T-helper 2 cell treated with Interferon-gamma antibody and Interleukin-4, amounts not matched to agents 100 ng/mL and 5 ng/mL, for 36 hours (primary cell): ENCODE results near the gene PTGIR. TPM values are rescaled to one million over a fixed set of nuclear protein-coding genes. Genes with fewer than 3 reads are reported as not detected.

Source experiments
- intact Hi-C: fragments of 100-400 bp; cut with micrococcal nuclease; formaldehyde crosslinking; loops from one replicate; pipeline ENCODE4 v1.15.1; 2023
- total RNA-seq: library from RNA; stranded (reverse); gene quantifications from 2 replicates; pipeline ENCODE4 v1.2.3, GENCODE V29; 2022

PTGIR gene
- total RNA-seq, 1 donor from 2014 or later = 29.1 TPM

DNA sequence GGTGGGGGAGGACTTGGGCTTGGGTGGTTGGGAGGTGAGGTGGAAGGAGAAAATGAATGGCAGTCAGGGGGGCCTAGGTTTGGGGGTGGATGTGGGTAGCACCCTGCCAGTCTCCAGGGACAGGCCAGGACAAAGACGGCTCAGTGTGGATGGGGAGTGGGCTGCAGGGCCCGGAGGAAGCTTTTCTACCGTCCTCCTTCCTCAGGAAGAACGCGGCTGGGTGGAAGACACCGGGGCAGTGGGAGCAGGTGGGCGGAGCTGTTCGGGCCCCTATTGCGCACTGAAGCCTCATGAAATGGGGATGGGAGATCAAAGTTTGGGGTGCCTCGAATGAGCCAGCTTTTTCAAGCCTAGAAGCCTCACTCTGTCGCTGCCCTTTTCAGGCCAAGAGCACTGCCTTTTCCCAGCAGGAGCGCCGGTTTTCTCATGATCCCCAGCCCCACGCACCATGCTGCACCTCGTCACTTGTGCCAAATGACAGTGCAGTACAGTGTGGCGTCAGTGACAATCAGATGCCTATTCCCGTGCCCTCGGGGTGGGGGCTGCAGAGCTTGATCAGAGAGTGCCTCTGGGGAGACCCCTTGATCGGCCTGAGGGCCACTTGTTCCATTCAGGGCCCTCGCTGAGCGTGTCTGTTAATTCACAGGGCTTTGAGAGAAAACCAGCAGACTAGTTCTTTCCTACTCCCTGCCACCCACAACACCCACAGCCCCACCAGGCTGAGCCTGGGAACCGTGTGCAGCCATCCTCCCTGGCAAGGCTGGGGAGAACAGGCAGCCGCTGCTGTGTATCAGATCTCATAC lies 22.3 kb downstream of the PTGIR start:
- intact Hi-C loops = loop anchor here (5.0 kb wide), 1 partner anchor 75 kb away; no protein-coding TSS in a partner anchor

DNA sequence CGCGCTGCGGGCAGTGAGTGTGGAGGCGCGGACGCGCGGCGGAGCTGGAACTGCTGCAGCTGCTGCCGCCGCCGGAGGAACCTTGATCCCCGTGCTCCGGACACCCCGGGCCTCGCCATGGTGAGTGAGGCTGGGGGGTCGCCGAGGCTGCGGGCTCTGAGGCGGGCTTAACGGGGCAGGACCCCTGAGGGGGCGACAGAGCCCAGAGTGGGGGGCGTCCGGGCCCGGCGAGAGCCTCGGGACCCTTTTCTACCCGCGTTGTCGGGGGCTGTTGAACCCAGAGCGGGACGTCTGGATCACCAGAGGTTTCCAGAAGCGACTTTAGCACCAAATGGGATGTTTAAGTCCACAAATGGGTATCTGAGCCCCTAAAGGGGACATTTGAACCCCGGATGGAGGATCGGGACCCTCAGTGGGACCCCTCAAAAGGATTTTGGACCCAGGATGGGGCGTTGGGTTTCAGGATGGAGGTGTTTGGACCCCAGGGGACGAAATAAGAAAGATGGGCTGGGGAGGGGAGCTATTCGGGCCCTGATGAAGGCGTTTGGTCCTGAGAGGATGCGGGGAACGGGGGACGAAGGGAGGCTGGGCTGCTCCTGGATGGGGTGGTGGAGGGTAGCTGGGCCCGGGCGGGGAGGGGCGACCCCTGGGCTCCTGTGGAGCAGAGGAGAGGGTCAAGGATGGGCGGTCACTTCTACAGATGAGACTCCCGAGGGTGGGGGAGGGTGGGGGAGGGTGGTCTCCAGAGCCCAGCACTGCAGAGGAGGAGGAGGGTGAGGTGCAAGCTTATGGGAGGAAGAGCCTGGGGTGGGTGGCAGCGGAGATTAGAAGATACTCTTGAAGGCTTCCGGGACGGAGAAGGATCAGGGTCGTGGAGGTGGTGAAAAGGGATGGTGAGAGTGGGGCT lies 23.3 kb downstream of the PTGIR start, which contains the start of gene CALM3:
CALM3 (plus strand) TSS at position 13 of the 907 bp plus-strand sequence; CDS start at position 118, 105 bp downstream.
- intact Hi-C loops = loop anchor here (5.0 kb wide), 1 partner anchor 74 kb away; no protein-coding TSS in a partner anchor

GRCh38 chr19:46600384-46601317 lies 24.2 kb downstream of the PTGIR start:
- intact Hi-C loops = loop anchor here (1.0 to 5.0 kb wide), 4 partner anchors 11 to 73 kb away; partner anchors contain the start of gene DACT3

- intact Hi-C loops = loop anchor here (1.0 to 5.0 kb wide), 4 partner anchors 11 to 73 kb away; partner anchors contain the start of gene DACT3
These were observed 25.0 kb downstream of the PTGIR start for GRCh38 chr19:46599716-46600373.

DNA sequence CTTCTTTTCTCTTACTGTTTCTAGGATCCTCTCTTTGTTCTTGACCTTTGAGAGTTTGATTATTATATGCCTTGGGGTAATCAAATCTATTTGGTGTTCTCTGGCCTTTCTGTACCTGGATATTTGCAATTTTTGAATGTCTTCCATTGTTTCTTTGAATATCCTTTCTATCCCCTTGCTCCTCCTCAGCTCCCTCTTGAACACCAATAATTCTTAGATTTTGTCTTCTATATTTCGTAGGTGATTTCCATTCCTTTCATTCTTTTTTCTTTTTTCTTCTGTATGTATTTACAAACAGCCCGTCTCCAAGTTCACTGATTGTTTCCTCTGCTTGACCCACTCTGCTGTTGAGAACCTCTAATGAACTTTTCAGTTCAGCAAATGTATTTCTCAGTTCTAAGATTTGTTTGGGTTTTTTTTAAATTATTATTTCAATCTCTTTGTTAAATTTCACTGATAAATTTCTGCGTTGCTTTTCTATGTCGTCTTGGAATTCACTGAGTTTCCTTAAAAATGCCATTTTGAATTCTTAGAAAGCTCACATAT lies 26.4 kb downstream of the PTGIR start:
- intact Hi-C loops = no loop called here

- intact Hi-C loops = no loop called here
These were observed 28.9 kb downstream of the PTGIR start for GRCh38 chr19:46596008-46596407.

- intact Hi-C loops = no loop called here
These were observed 33.0 kb downstream of the PTGIR start for GRCh38 chr19:46591870-46592269.

DNA sequence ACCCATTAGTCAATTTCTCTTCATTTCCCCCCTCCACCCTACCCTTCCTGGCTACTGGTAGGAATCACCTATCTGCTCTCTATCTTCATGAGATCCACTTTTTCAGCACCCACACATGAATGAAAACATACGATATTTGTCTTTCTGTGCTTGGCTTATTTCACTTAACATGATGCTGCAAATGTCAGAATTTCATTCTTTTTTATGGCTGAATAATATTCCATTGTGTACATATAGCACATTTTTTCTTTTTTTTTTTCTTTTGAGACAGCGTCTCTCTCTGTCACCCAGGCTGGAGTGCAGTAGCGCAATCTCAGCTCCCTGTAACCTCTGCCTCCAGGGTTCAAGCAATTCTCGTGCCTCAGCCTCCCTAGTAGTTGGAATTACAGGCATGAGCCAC lies 33.6 kb downstream of the PTGIR start:
- intact Hi-C loops = no loop called here

- intact Hi-C loops = no loop called here
These were observed 37.0 kb downstream of the PTGIR start for GRCh38 chr19:46587861-46588260.

DNA sequence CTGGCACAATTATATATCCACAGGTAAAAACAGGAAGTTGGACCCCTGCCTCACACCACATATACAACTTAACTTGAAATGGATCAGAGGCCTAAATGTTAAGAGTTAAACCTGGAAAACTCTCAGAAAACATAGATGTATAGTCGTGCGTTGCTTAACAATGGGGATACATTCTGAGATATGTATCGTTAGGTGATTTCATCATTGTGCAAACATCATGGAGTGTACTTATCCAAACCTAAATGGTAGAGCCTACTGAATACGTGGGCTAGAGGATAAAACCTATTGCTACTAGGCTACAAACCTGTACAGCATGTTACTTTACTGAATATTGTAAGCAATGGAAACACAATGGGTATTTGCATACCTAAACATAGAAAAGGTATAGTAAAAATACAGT lies 38.6 kb downstream of the PTGIR start:
- intact Hi-C loops = no loop called here

GRCh38 chr19:46585539-46585938 lies 39.4 kb downstream of the PTGIR start:
- intact Hi-C loops = no loop called here

GRCh38 chr19:46580247-46580646 lies 44.6 kb downstream of the PTGIR start:
- intact Hi-C loops = no loop called here

DNA sequence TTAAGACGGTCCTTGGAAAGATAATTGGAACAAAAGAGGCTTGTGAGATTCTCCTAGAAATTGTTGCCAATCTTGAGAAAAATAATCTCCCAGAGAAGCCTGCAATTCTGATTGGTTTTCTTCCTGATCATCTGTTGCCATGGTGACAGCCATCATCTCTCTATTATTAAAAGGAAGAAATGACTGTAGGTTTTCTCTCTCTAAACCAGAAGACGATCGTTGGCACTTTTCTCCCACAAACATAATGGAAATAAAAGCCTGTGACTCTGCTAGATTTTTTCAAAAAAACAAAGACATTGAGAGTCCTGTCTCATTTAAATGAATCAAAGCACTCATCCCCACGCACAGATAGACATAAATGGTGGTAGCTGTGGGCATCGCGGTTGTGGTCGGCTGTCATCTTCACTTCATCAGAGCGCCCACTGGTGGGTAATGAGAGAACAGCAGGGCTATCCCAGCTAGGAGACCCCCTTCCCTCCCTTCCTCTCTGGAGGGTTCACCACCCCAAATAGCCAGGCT lies 45.5 kb downstream of the PTGIR start:
- intact Hi-C loops = no loop called here

GRCh38 chr19:46578450-46578849 lies 46.4 kb downstream of the PTGIR start:
- intact Hi-C loops = no loop called here

DNA sequence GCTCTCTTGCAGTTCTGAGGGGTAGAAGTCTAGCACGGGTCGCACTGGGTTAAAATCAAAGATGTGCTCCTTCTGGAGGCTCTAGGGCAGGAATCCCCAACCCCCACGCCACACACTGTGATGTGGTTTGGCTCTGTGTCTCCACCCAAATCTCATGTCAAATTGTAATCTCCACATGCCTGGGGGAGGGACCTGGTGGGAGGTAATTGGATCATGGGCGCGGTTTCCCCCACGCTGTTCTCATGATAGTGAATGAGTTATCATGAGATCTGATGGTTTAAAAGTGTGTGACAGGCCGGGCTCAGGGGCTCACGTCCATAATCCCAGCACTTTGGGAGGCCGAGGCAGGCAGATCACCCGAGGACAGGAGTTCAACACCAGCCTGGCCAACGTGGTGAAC lies 50.4 kb downstream of the PTGIR start:
- intact Hi-C loops = no loop called here

- intact Hi-C loops = no loop called here
These were observed 51.0 kb downstream of the PTGIR start for GRCh38 chr19:46573679-46574498.

DNA sequence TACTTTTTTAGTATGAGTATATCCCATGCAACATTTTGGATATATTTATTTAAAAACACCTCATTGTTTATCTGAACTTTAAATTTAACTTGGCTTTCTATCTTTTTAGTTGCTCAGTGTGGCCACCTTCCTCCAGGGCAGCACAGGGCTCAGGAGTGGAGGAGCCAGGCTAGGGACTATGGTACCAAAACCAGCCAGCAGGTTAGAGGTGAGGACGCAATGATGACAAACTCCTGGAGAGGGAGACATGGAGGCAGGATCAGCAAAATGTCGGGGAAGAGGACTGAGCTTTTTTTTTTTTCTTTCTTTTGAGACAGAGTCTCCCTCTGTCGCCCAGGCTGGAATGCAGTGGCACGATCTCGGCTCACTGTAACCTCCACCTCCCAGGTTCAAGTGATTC lies 53.4 kb downstream of the PTGIR start:
- intact Hi-C loops = no loop called here
